ENCODE results near the gene MCHR1.
"Not testable (repeated sequence)": the region's sequence is repeated elsewhere in the genome, so short reads cannot be mapped to it uniquely, and the experiment has no call there.

The MCHR1 gene

DNA sequence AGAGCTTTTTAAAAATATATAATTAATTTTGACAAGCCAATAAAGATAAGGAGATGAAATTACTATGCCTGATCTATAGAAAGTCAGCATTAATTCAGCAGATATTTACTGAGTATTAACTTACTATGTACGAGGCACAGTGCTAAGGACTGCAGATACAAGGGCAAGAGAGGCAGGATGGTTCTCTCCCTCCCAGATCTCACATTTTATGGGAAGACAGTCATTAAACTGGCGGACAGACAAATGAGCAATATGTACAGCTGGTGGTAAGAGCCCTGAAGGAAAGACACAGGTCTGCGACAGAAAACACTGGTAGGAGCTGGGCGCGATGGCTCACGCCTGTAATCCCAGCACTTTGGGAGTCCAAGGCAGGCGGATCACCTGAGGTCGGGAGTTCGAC lies 36.8 kb downstream of the MCHR1 start:
- WGBS (ENCODE audit: insufficient coverage), result 98% methylated on average over 7 of the region's 9 CpGs
- H3K27ac ChIP-seq (ENCODE audit: insufficient read depth in 1 of 2, low read depth in 1 of 2, low read length in 2 of 2, poor library complexity in 1 of 2, severe bottlenecking in 2 of 2), result no peak overlapping the region
- peaks cover 0 to 1% (median 0%) of the 10 kb centered on the region in 5 experiments for H3K27me3 ChIP-seq (replicated peaks in 2 of 5; ENCODE audit: control insufficient read depth in 4 of 5, insufficient read depth in 5 of 5, low read length in 4 of 5)
- CTCF ChIA-PET, result interaction anchor here (0.6 to 5.8 kb wide), 8 partner anchors 8 to 1764 kb away, joined by 3 to 24 read pairs (median 5); no protein-coding TSS in a partner anchor
- H3K36me3 ChIP-seq (ENCODE audit: control insufficient read depth in 4 of 4, insufficient read depth in 4 of 4, low read length in 3 of 4), result no peaks in the 10 kb centered on the region
- POLR2A ChIA-PET, result no interaction called here
- no peak for DNase-seq
- no peak overlapping the region for H3K4me3 ChIP-seq (ENCODE audit: control insufficient read depth in 1 of 7, extremely low read depth in 1 of 7, insufficient read depth in 4 of 7, low read depth in 2 of 7, low read length in 6 of 7)
- H3K4me1 ChIP-seq (ENCODE audit: control extremely low read depth in 1 of 4, control insufficient read depth in 4 of 4, insufficient read depth in 4 of 4, low read length in 3 of 4), result peaks cover 2 to 27% (median 17%) of the 10 kb centered on the region in 4 experiments
- H3K9me3 ChIP-seq (ENCODE audit: control extremely low read depth in 1 of 5, control insufficient read depth in 4 of 5, insufficient read depth in 2 of 5, low read depth in 1 of 5, low read length in 4 of 5), result no peaks in the 10 kb centered on the region

DNA sequence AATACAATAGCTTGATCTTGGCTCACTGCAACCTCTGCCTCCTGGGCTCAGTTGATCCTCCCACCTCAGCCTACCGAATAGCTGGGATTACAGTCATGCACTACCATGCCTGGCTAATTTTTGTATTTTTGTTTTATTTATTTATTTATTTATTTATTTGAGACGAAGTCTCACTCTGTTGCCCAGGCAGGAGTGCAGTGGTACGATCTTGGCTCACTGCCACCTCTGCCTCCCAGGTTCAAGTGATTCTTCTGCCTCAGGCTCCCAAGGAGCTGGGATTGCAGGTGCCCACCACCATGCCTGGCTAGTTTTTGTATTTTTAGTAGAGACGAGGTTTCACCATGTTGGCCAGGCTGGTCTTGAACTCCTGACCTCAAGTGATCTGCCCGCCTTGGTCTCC lies 38.4 kb downstream of the MCHR1 start:
- ChIA-PET CTCF (interaction anchor here (1.0 to 5.8 kb wide), 3 partner anchors 12 to 29 kb away, joined by 3 to 24 read pairs (median 3); no protein-coding TSS in a partner anchor), POLR2A (interaction anchor here (0.9 kb wide), 1 partner anchor 11 kb away, joined by 3 read pairs; no protein-coding TSS in a partner anchor)
- H3K36me3 ChIP-seq (ENCODE audit: control insufficient read depth in 4 of 4, insufficient read depth in 4 of 4, low read length in 3 of 4); H3K27me3 ChIP-seq (replicated peaks in 2 of 5; ENCODE audit: control insufficient read depth in 4 of 5, insufficient read depth in 5 of 5, low read length in 4 of 5); H3K4me3 ChIP-seq (ENCODE audit: control insufficient read depth in 1 of 7, extremely low read depth in 1 of 7, insufficient read depth in 4 of 7, low read depth in 2 of 7, low read length in 6 of 7); H3K27ac ChIP-seq (ENCODE audit: insufficient read depth in 1 of 2, low read depth in 1 of 2, low read length in 2 of 2, poor library complexity in 1 of 2, severe bottlenecking in 2 of 2); H3K9me3 ChIP-seq (ENCODE audit: control extremely low read depth in 1 of 5, control insufficient read depth in 4 of 5, insufficient read depth in 2 of 5, low read depth in 1 of 5, low read length in 4 of 5); DNase-seq: not testable (repeated sequence)
- peaks cover 4 to 20% (median 13%) of the 10 kb centered on the region in 4 experiments for H3K4me1 ChIP-seq (ENCODE audit: control extremely low read depth in 1 of 4, control insufficient read depth in 4 of 4, insufficient read depth in 4 of 4, low read length in 3 of 4)
- 100% methylated on average over 1 of the region's 5 CpGs for WGBS (ENCODE audit: insufficient coverage)

DNA sequence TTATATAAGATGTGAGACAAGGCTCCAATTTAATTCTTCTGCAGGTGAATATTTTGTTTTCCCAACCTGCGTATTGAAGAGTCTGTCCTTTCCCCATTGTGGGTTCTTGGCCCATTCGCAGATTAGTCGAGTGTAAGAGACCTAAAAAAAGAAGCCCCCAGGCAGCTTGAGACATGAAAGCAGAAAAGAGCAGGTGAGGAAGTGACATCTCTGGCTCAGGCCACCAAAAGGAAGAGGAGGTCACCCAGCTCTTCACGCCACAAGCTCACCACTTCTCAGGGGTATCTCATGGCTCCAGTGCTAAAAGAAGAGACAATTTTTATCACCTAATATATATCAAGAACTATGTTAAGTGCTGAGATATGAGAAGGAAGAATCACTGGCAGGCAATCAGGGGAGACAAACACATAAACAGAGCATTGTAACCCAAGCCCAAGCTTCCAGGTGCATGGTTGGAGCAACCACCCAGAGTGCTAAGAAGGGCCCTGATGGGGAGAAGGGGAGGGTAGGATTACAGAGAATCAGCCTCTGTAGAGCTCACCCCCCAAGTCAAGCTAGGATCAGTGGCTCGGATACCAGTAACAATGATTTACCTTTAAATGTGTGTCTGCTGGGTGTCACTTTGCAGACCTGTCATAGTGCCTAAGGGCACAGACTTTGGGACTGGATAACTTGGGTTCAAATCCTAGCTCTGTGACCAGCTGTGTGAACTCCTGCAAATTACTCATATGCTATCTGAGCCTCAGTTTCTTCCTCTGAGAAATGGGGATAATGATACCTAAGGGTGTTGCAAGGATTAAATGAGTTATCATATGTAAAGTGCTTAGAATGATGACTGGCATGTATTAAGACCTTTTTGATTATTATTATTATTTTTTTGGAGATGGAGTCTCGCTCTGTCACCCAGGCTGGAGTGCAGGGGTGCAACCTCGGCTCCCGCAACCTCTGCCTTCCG lies 39.2 kb downstream of the MCHR1 start:
- H3K9me3 ChIP-seq (ENCODE audit: control extremely low read depth in 1 of 5, control insufficient read depth in 4 of 5, insufficient read depth in 2 of 5, low read depth in 1 of 5, low read length in 4 of 5), result no peaks in the 10 kb centered on the region
- no peak for DNase-seq
- no peaks in the 10 kb centered on the region for H3K36me3 ChIP-seq (ENCODE audit: control insufficient read depth in 4 of 4, insufficient read depth in 4 of 4, low read length in 3 of 4)
- H3K4me3 ChIP-seq (ENCODE audit: control insufficient read depth in 1 of 7, extremely low read depth in 1 of 7, insufficient read depth in 4 of 7, low read depth in 2 of 7, low read length in 6 of 7), result no peak overlapping the region
- H3K27me3 ChIP-seq (replicated peaks in 2 of 5; ENCODE audit: control insufficient read depth in 4 of 5, insufficient read depth in 5 of 5, low read length in 4 of 5), result peaks cover 0 to 1% (median 0%) of the 10 kb centered on the region in 5 experiments
- no peak overlapping the region for H3K27ac ChIP-seq (ENCODE audit: insufficient read depth in 1 of 2, low read depth in 1 of 2, low read length in 2 of 2, poor library complexity in 1 of 2, severe bottlenecking in 2 of 2)
- CTCF ChIA-PET, result interaction anchor here (1.0 to 5.8 kb wide), 3 partner anchors 11 to 39 kb away, joined by 3 to 24 read pairs (median 3); no protein-coding TSS in a partner anchor
- POLR2A ChIA-PET, result no interaction called here
- H3K4me1 ChIP-seq (ENCODE audit: control extremely low read depth in 1 of 4, control insufficient read depth in 4 of 4, insufficient read depth in 4 of 4, low read length in 3 of 4), result peaks cover 4 to 20% (median 13%) of the 10 kb centered on the region in 4 experiments
- 89% methylated on average over 4 of the region's 9 CpGs for WGBS (ENCODE audit: insufficient coverage)

- H3K27ac ChIP-seq (ENCODE audit: insufficient read depth in 1 of 2, low read depth in 1 of 2, low read length in 2 of 2, poor library complexity in 1 of 2, severe bottlenecking in 2 of 2), result no peak overlapping the region
- 81% methylated on average over 6 of the region's 6 CpGs for WGBS (ENCODE audit: insufficient coverage)
- no peaks in the 10 kb centered on the region for H3K36me3 ChIP-seq (ENCODE audit: control insufficient read depth in 4 of 4, insufficient read depth in 4 of 4, low read length in 3 of 4)
- no peak overlapping the region for H3K4me3 ChIP-seq (ENCODE audit: control insufficient read depth in 1 of 7, extremely low read depth in 1 of 7, insufficient read depth in 4 of 7, low read depth in 2 of 7, low read length in 6 of 7)
- DNase-seq, result no peak
- no peaks in the 10 kb centered on the region for H3K9me3 ChIP-seq (ENCODE audit: control extremely low read depth in 1 of 5, control insufficient read depth in 4 of 5, insufficient read depth in 2 of 5, low read depth in 1 of 5, low read length in 4 of 5)
- peaks cover 0 to 1% (median 0%) of the 10 kb centered on the region in 5 experiments for H3K27me3 ChIP-seq (replicated peaks in 2 of 5; ENCODE audit: control insufficient read depth in 4 of 5, insufficient read depth in 5 of 5, low read length in 4 of 5)
- ChIA-PET POLR2A (no interaction called here), CTCF (interaction anchor here (1.3 to 3.0 kb wide), 3 partner anchors 9 to 37 kb away, joined by 4 to 11 read pairs (median 10); no protein-coding TSS in a partner anchor)
- H3K4me1 ChIP-seq (ENCODE audit: control extremely low read depth in 1 of 4, control insufficient read depth in 4 of 4, insufficient read depth in 4 of 4, low read length in 3 of 4), result peaks cover 4 to 14% (median 9%) of the 10 kb centered on the region in 4 experiments
Measured at GRCh38 chr22:40719599-40719998, 40.3 kb downstream of the MCHR1 start.

- H3K4me3 ChIP-seq (ENCODE audit: control insufficient read depth in 1 of 7, extremely low read depth in 1 of 7, insufficient read depth in 4 of 7, low read depth in 2 of 7, low read length in 6 of 7); H3K4me1 ChIP-seq (ENCODE audit: control extremely low read depth in 1 of 4, control insufficient read depth in 4 of 4, insufficient read depth in 4 of 4, low read length in 3 of 4); H3K36me3 ChIP-seq (ENCODE audit: control insufficient read depth in 4 of 4, insufficient read depth in 4 of 4, low read length in 3 of 4); H3K27me3 ChIP-seq (replicated peaks in 2 of 5; ENCODE audit: control insufficient read depth in 4 of 5, insufficient read depth in 5 of 5, low read length in 4 of 5); DNase-seq; H3K9me3 ChIP-seq (ENCODE audit: control extremely low read depth in 1 of 5, control insufficient read depth in 4 of 5, insufficient read depth in 2 of 5, low read depth in 1 of 5, low read length in 4 of 5); POLR2A ChIA-PET; H3K27ac ChIP-seq (ENCODE audit: insufficient read depth in 1 of 2, low read depth in 1 of 2, low read length in 2 of 2, poor library complexity in 1 of 2, severe bottlenecking in 2 of 2): not testable (repeated sequence)
- CTCF ChIA-PET, result interaction anchor here (1.3 to 3.0 kb wide), 3 partner anchors 8 to 37 kb away, joined by 4 to 11 read pairs (median 10); no protein-coding TSS in a partner anchor
- 95% methylated on average over 2 of the region's 6 CpGs for WGBS (ENCODE audit: insufficient coverage)
Measured at GRCh38 chr22:40720156-40720537, 40.9 kb downstream of the MCHR1 start.

DNA sequence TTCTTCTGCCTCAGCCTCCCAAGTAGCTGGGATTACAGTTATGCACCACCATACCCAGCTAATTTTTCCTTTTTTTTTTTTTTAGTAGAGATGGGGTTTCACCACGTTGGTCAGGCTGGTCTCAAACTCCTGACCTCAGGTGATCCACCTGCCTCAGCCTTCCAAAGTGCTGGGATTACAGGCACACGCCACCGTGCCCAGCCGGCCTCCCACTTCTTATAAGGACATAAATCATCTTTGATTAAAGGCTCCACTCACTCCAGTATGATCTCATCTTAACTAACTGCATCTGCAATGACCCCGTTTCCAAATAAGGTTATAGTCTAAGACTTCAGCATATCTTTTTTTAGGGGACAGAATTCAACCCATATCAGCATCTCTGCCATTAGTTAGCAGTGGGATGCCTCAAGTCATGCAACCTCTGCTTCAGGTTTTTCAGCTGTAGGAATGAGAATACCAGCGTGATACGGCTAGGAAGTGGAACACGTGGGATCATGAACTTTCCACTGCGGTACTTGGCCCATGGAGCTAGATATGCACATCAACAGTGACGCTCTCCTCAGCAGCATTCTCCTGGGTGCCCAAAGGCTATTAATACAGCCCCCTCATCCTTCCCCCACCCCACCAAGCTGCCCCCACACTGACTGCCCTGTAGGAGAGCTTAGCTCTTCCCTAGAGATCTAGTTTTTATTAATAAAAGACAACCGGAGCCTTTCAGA lies 41.4 kb downstream of the MCHR1 start:
- CTCF ChIA-PET, result interaction anchor here (1.3 to 3.0 kb wide), 3 partner anchors 8 to 38 kb away, joined by 4 to 11 read pairs (median 10); no protein-coding TSS in a partner anchor
- H3K9me3 ChIP-seq (ENCODE audit: control extremely low read depth in 1 of 5, control insufficient read depth in 4 of 5, insufficient read depth in 2 of 5, low read depth in 1 of 5, low read length in 4 of 5), result no peaks in the 10 kb centered on the region
- no peak overlapping the region for H3K4me3 ChIP-seq (ENCODE audit: control insufficient read depth in 1 of 7, extremely low read depth in 1 of 7, insufficient read depth in 4 of 7, low read depth in 2 of 7, low read length in 6 of 7)
- no peak overlapping the region for H3K27ac ChIP-seq (ENCODE audit: insufficient read depth in 1 of 2, low read depth in 1 of 2, low read length in 2 of 2, poor library complexity in 1 of 2, severe bottlenecking in 2 of 2)
- 74% methylated on average over 6 of the region's 11 CpGs for WGBS (ENCODE audit: insufficient coverage)
- H3K4me1 ChIP-seq (ENCODE audit: control extremely low read depth in 1 of 4, control insufficient read depth in 4 of 4, insufficient read depth in 4 of 4, low read length in 3 of 4), result peaks cover 4 to 10% (median 8%) of the 10 kb centered on the region in 4 experiments
- no peaks in the 10 kb centered on the region for H3K27me3 ChIP-seq (replicated peaks in 2 of 5; ENCODE audit: control insufficient read depth in 4 of 5, insufficient read depth in 5 of 5, low read length in 4 of 5)
- POLR2A ChIA-PET, result no interaction called here
- no peaks in the 10 kb centered on the region for H3K36me3 ChIP-seq (ENCODE audit: control insufficient read depth in 4 of 4, insufficient read depth in 4 of 4, low read length in 3 of 4)
- no peak for DNase-seq
